ENCODE data around the gene PHKB.

- TF ChIP-seq CTCF (IDR thresholded peaks at IDR 0.05) (no peak), EZH2phosphoT487 (IDR thresholded peaks at IDR 0.05) (no peak), EZH2 (IDR thresholded peaks at IDR 0.05) (no peak)
Measured at GRCh38 chr16:47567321-47567720, 106.2 kb downstream of the PHKB start.

Measured in neural progenitor cell (in vitro differentiated cells).